NB4 (cell line): ENCODE data around the gene REXO1.
"Not testable (repeated sequence)": the region's sequence is repeated elsewhere in the genome, so short reads cannot be mapped to it uniquely, and the experiment has no call there.

Experiments
- DNase-seq: peaks from one replicate; pipeline ENCODE4 v3.0.0; 2010; ENCODE audit warnings: low read depth
- H3K4me3 ChIP-seq: one replicate; pipeline ENCODE4 v1.5.1; 2011; ENCODE audit warnings: mild to moderate bottlenecking, low read depth, low read length, moderate library complexity
- CTCF ChIP-seq: IDR thresholded peaks from one replicate; pipeline ENCODE4 v1.5.1; 2012; ENCODE audit warnings: low read depth, low read length
- MAX ChIP-seq: IDR thresholded peaks from 2 replicates; pipeline ENCODE4 v1.6.1; 2011; ENCODE audit warnings: low read depth, low read length
- MYC ChIP-seq: IDR thresholded peaks from 2 replicates; pipeline ENCODE4 v1.6.1; 2011; ENCODE audit warnings: low read depth, low read length
- POLR2A ChIP-seq: IDR thresholded peaks from 2 replicates; pipeline ENCODE4 v1.6.1; 2011; ENCODE audit warnings: mild to moderate bottlenecking; ENCODE audit not compliant: insufficient read length; ENCODE audit errors: extremely low read depth

REXO1 gene

DNA sequence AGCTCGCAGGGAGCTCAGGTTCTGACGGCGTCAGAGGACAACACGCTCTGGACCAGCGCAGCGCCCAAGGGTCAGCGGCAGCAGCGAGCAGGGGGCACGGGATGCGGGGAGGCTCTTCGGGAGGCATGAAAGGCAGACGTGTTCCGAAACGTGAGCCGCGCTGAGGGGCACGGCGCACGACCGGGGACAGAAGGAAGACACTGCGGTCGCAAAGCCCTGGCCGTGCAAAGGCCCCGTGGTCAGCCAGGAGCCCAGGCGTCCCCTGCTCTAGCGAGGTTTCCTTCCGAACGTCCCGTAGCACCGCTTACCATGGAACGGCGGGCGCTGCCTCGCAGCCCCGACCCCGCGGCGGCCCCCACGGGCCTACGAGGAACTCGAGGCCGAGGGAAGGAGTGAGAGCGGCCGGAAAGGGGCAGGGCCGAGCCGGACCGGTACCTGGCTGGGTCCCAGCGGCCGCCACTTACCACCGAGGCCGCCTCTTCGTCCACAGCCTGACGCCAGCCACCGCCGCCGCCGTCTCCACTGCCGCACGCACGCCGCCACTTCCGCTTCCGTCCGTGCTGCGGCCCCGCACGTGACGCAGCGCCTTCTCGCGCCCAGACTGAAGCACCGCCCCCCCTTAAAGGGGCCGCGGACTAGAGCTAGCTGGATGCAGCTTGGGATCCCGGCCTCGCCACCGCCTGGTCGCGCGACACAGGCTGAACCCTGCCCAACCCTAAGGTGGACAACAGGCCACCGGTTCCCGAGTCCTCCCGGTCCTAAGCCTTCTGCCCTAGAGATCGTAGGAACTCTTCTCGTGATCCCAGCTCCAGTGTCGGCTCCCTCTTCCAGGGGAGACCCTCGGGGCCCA, 27.6 kb upstream of the REXO1 start:
- DNase-seq = peak; percentile 90
- TF ChIP-seq POLR2A (peak; percentile 64), MYC (peak; percentile 81), MAX (peak; percentile 93), CTCF (no peak)
- peak overlapping the region; percentile 81 for H3K4me3 ChIP-seq

DNA sequence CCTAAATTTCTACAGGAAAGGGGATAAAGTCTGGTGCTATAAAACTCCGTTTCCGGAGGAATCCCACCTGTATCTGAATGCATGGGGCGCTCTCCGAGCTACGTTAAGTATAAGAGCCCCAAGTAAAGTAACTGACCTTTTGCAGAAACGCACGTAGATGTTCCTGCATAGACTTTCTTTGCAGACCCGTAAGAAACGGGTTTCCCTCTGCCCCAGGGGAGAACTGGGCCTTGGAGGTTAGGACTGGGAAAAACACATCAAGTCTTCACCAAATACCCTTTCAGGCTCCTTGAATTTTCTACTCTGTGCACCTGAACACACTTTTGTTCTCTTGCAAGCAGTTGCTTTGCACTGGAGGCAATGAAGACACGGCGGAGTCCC, 27.0 kb upstream of the REXO1 start:
- DNase-seq = not testable (repeated sequence)
- peak overlapping the region; percentile 81 for H3K4me3 ChIP-seq

DNA sequence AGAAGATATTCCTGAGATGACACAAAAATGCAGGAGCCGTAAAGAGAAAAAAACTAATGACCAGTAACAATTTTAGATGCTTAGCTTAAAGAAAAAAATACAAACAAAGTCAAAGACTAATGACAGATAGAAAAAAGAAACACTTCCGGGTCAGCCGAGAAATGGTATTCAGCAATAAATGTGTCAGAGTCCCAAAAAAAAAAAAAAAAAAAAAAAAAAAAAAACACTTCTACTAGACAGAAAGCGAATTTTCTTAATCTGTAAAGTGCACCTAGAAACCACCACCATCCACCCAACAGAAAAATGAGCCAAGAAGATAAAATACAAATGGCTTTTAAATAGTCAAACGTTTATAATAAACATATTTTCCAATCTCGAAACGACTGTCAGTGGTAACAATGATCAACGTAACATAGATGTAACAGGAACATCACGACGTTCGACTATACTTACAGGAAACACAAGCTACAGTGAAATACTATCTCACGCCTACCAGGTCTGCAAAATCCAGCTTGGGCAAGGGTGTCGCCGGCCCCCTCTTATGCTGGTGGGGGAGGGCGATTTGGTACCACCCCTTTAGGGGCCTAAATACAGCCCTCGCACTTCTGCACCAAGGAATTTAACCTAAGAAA, 26.4 kb upstream of the REXO1 start:
- peak; percentile 44 for DNase-seq

GRCh38 chr19:1873524-1874473, 25.5 kb upstream of the REXO1 start:
- H3K4me3 ChIP-seq = peak overlapping the region; percentile 81
- no peak for DNase-seq
- TF ChIP-seq POLR2A (no peak), MAX (no peak), CTCF (no peak), MYC (no peak)

More for the DNA sequence above, 26.4 kb upstream of the REXO1 start:
- TF ChIP-seq MYC (no peak), CTCF (no peak), POLR2A (no peak), MAX (no peak)
- H3K4me3 ChIP-seq = peak overlapping the region; percentile 81

DNA sequence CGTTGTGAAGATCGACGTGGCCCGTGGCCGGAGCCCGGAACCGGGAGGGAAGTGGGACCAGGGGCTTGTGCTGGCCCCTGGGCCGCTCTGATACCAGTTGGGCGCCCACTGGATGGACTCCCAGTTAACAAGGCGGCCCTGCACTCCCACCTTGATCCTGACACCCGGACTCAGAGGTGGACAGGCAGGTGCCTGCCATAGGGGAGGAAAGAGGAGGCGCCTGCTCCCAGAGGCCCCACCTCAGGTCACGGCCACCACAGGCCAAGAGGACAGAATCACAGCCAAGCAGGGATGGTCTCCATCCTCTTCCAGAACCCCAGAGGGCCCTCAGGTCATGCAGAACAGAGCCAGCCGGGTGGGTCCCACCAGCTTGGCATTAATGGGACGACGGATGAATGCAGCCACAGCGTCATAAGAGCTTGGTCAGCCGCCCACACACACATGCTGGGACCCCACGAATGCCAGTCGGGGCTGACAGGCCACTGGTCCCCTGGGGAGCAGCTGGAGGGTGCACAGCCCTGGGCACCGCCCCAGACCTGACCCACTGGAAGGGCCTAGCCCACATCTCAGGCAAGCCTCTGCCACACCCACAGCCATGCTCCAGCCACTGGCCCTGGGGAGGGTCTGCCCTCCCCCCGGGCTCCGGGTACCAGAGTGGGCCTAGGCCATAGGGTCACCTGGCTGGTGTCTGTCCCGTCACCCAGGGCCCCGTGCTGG, 24.7 kb upstream of the REXO1 start:
- no peak for DNase-seq
- no peak overlapping the region for H3K4me3 ChIP-seq
- TF ChIP-seq MAX (no peak), POLR2A (no peak), MYC (no peak), CTCF (no peak)
